Spleen (tissue), 7 donors: ENCODE data around the gene SH3RF1.

Experiments used
- CTCF ChIP-seq, 11 experiments: fragments of 200-600 bp in 7 of 11; fragments of 450-650 bp in 4 of 11; sonication (generic) in 4 of 11; IDR thresholded peaks in 8 of 11; conservative IDR thresholded peaks in 3 of 11; 1 replicate in 7 of 11; 2 replicates in 4 of 11; pipeline versions ENCODE4 v1.4.0 to v1.8.0; 2016 to 2021; ENCODE audit warnings: antibody characterized with exemption in 11 of 11, inconsistent platforms in 4 of 11, mild to moderate bottlenecking in 1 of 11
- POLR2A ChIP-seq, 3 donors: fragments of 450-650 bp; IDR thresholded peaks; one replicate each; pipeline ENCODE4 v1.5.1; 2017; ENCODE audit warnings: antibody characterized with exemption in 3 of 3, mild to moderate bottlenecking in 1 of 3
- POLR2AphosphoS5 ChIP-seq, 3 donors: sonication (generic); formaldehyde crosslinking; IDR thresholded peaks; one replicate each; pipeline ENCODE4 v1.5.1; 2017; ENCODE audit warnings: antibody characterized with exemption in 3 of 3
- donor health status: DM: no; HTN: no; CAD: no; lungs with moderate emphysema.
- donor health status: DM: no; HTN: no; CAD: no.
- donor health status: DM: no; HTN: no; CAD: no.

GRCh38 chr4:169109035-169109675 lies 161.6 kb downstream of the SH3RF1 start:
- TF ChIP-seq CTCF (IDR thresholded peaks at IDR 0.05 in 8 of 11, conservative IDR thresholded peaks at IDR 0.05 in 3 of 11) (no peak), POLR2A (IDR thresholded peaks at IDR 0.05) (no peak), POLR2AphosphoS5 (IDR thresholded peaks at IDR 0.05) (no peak)
